K562 (cell line): ENCODE data around the gene VPS13D. TPM values are rescaled to one million over a fixed set of nuclear protein-coding genes. Genes with fewer than 3 reads are reported as not detected.

Experiments
- CC2D1A ChIP-seq: fragments of 450-650 bp; IDR thresholded peaks from 2 replicates; pipeline ENCODE4 v1.6.1; 2017; ENCODE audit warnings: mild to moderate bottlenecking
- CHD7 ChIP-seq: fragments of 200-600 bp; sonication (generic); IDR thresholded peaks from one replicate; pipeline ENCODE4 v1.6.1; 2012; ENCODE audit warnings: mild to moderate bottlenecking, low read depth, low read length, inconsistent platforms
- ESRRA ChIP-seq: fragments of 450-650 bp; IDR thresholded peaks from 2 replicates; pipeline ENCODE4 v1.6.1; 2014; ENCODE audit warnings: low read depth, mild to moderate bottlenecking, moderate library complexity, borderline replicate concordance
- TEAD2 ChIP-seq: fragments of 450-650 bp; IDR thresholded peaks from 2 replicates; pipeline ENCODE4 v1.6.1; 2016; ENCODE audit warnings: missing genetic modification characterization, control low read depth, missing compliant biosample characterization
- ZNF449 ChIP-seq: fragments of 250-450 bp; sonication (Bioruptor Pico); IDR thresholded peaks from 2 replicates; pipeline ENCODE4 v1.8.0; 2022; ENCODE audit warnings: moderate library complexity, mild to moderate bottlenecking, inconsistent platforms
- ZNF639 ChIP-seq, 2 experiments: fragments of 200-800 bp in 1 of 2; sonication (Bioruptor generic) in 1 of 2; sonication (generic) in 1 of 2; formaldehyde crosslinking in 1 of 2; IDR thresholded peaks in 1 of 2; conservative IDR thresholded peaks in 1 of 2; 2 replicates each; pipeline versions ENCODE4 v1.5.0 to v1.6.1; 2016 to 2020; ENCODE audit warnings: missing compliant biosample characterization in 1 of 2, missing genetic modification characterization in 1 of 2, missing genetic modification reagents in 1 of 2
- ZNF707 ChIP-seq: fragments of 250-450 bp; sonication (Bioruptor Pico); conservative IDR thresholded peaks from 2 replicates; pipeline ENCODE4 v1.8.0; 2022; ENCODE audit warnings: inconsistent platforms, mild to moderate bottlenecking, moderate library complexity
- polyA plus RNA-seq, 8 experiments: library from polyadenylated mRNA; depleted of rRNA in 4 of 8; stranded (reverse) in 5 of 8; unstranded in 3 of 8; fragments of >200 nt; fragmentation: Nextera tagmentation in 2 of 8; fragmentation: Illumina TruSeq in 1 of 8; extraction: Ambion mirVana in 2 of 8; extraction: Trizol in 1 of 8; gene quantifications; 2 replicates each; pipeline versions ENCODE4 v1.2.1 to v1.2.3, GENCODE V29; 2011 to 2014; ENCODE audit warnings: inconsistent platforms in 1 of 8, missing spikeins in 1 of 8
- total RNA-seq, 7 experiments: library from RNA; depleted of rRNA in 6 of 7; stranded (reverse); fragments of >200 nt in 6 of 7; fragmentation: Illumina TruSeq in 2 of 7; extraction: Trizol in 2 of 7; gene quantifications; 2 replicates each; pipeline versions ENCODE4 v1.2.1 to v1.2.3, GENCODE V29; 2011 to 2021; ENCODE audit warnings: low replicate concordance in 1 of 7

VPS13D gene
- total and polyA plus RNA-seq, 9 of the 15 experiments (the other 6 are each of a cell fraction or from before 2014, with no cell fraction given): 6.1 to 51.5 (median 38.5) TPM

DNA sequence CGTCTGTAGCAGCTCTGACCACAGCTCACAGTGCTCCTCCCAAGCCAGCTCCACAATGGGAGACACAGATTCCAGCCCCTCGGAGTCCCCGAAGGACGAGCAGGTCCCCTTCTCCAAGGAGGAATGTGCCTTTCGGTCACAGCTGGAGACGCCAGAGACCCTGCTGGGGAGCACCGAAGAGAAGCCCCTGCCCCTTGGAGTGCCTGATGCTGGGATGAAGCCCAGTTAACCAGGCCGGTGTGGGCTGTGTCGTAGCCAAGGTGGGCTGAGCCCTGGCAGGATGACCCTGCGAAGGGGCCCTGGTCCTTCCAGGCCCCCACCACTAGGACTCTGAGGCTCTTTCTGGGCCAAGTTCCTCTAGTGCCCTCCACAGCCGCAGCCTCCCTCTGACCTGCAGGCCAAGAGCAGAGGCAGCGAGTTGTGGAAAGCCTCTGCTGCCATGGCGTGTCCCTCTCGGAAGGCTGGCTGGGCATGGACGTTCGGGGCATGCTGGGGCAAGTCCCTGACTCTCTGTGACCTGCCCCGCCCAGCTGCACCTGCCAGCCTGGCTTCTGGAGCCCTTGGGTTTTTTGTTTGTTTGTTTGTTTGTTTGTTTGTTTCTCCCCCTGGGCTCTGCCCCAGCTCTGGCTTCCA is 22.9 kb upstream of the VPS13D start (continued):
- no peak for TF ChIP-seq CHD7
- TF ChIP-seq ZNF639 (CRISPR knock-in tag; conservative IDR thresholded peaks at IDR 0.05 in 1 of 2, IDR thresholded peaks at IDR 0.05 in 1 of 2): no peak
- no peak for TF ChIP-seq ESRRA
- no peak for TF ChIP-seq ZNF449 (CRISPR knock-in tag)
- no peak for TF ChIP-seq CC2D1A
- TF ChIP-seq TEAD2 (tag): no peak
- TF ChIP-seq ZNF707 (CRISPR knock-in tag): no peak
